Activated naive CD4-positive, alpha-beta T cell treated with anti-CD3 and anti-CD28 coated beads, Interleukin-2, amount 50 U/mL, for 16 hours (primary cell): ENCODE results near the gene OR2H2.
A peak's percentile ranks its signal among the peaks of the same experiment; 100 is the strongest.

Experiments
- DNase-seq: peaks from one replicate; pipeline ENCODE4 v3.0.0-alpha.2; 2020

OR2H2 gene

GRCh38 chr6:29631209-29631810, 46.4 kb downstream of the OR2H2 start:
- DNase-seq, result no peak

DNA sequence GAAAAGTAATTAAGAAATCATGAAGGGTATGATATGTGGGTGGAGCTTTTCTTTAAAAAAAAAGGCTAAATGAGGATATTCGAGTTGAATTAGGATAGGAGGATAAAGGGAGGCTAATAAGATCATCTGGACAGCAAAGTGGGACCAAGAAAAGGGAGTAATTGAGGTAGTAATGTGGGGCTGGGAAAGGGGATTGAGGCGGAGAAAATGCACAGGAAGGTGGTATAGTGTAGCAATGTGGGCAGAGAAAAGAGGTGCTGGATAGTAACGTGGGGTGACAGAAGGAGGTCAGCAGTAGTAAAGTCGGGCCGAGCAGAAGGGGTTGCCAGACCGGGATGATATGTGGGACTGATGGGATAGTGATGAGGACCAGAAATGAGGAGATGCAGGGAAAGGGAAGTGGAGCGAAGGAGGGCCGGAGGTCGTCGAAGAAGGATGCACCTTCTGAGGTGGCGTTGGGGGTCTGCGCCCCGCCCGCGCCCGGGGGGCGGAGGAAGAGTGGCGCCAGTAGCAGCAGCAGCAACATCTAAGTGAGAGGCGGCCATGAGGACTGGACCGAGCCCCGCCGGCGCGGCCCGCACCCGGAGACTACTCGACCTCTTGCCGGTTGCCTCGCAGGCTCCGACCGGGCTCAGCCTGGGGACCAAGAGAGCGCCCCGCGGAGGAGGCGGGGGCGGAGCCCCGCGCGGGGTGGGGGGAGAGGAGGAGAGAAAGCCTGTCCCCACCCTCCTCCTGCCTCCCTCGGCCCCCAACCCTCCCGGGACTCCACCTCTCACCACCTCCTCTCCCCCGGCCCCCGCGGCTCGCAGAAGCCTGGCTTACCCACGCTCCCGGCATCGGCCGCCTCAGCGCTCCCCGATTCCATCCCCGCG, 47.2 kb downstream of the OR2H2 start:
- DNase-seq, result peak; percentile 56

GRCh38 chr6:29632789-29633533, 48.0 kb downstream of the OR2H2 start, which contains the start of gene GABBR1:
Gene GABBR1, minus strand, starts transcription at chr6:29633183. Its CDS starts 798 bp downstream, at chr6:29632385.
- peak; percentile 68 for DNase-seq

- DNase-seq, result no peak
Observed at GRCh38 chr6:29633534-29633905, 48.6 kb downstream of the OR2H2 start.

DNA sequence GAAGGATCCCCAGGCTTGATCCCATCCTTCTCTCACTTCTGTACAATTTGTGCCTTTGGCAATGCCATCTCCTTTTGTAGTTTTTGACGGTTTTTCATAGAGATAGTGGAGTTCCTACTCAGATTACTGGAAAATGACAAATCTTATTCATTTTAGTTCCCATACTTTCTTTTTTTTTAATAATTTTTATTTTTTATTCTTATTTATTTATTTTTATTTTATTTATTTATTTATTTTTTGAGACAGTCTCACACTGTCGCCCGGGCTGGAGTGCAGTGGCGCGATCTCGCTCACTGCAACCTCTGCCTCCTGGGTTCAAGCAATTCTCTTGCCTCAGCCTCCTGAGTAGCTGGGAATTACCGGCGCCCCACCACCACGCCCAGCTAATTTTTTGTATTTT, 52.3 kb downstream of the OR2H2 start:
- no peak for DNase-seq
